Activated naive CD4-positive, alpha-beta T cell treated with anti-CD3 and anti-CD28 coated beads, Interleukin-2, amount 10 ng/mL, durations not matched to agents 7 days and 5 days (primary cell): Measurements from ENCODE around the gene CISD2.
"Not testable (repeated sequence)": the region's sequence is repeated elsewhere in the genome, so short reads cannot be mapped to it uniquely, and the experiment has no call there.

Source experiments
- CTCF ChIA-PET: fragments of 350-600 bp; sonication (Branson Sonifier 250); formaldehyde crosslinking; loops from one replicate; lab custom pipeline; 2021; ENCODE audit warnings: antibody characterized with exemption; lab: Charles Lee
- DNase-seq: peaks from one replicate; pipeline ENCODE4 v3.0.0-alpha.2; 2020
- H3K27ac Mint-ChIP-seq: one replicate; pipeline ENCODE4 v1.8.0; 2021; ENCODE audit warnings: mild to moderate bottlenecking, moderate library complexity, mixed read lengths
- H3K27me3 Mint-ChIP-seq: one replicate; pipeline ENCODE4 v1.8.0; 2021; ENCODE audit warnings: mild to moderate bottlenecking, mixed read lengths
- H3K36me3 Mint-ChIP-seq: one replicate; pipeline ENCODE4 v1.8.0; 2021; ENCODE audit warnings: mixed read lengths
- H3K4me1 Mint-ChIP-seq: one replicate; pipeline ENCODE4 v1.8.0; 2021; ENCODE audit warnings: mixed read lengths
- H3K4me3 Mint-ChIP-seq: one replicate; pipeline ENCODE4 v1.8.0; 2021; ENCODE audit warnings: mild to moderate bottlenecking, moderate library complexity, mixed read lengths
- H3K9me3 Mint-ChIP-seq: one replicate; pipeline ENCODE4 v1.8.0; 2021; ENCODE audit warnings: mixed read lengths

CISD2 gene

DNA sequence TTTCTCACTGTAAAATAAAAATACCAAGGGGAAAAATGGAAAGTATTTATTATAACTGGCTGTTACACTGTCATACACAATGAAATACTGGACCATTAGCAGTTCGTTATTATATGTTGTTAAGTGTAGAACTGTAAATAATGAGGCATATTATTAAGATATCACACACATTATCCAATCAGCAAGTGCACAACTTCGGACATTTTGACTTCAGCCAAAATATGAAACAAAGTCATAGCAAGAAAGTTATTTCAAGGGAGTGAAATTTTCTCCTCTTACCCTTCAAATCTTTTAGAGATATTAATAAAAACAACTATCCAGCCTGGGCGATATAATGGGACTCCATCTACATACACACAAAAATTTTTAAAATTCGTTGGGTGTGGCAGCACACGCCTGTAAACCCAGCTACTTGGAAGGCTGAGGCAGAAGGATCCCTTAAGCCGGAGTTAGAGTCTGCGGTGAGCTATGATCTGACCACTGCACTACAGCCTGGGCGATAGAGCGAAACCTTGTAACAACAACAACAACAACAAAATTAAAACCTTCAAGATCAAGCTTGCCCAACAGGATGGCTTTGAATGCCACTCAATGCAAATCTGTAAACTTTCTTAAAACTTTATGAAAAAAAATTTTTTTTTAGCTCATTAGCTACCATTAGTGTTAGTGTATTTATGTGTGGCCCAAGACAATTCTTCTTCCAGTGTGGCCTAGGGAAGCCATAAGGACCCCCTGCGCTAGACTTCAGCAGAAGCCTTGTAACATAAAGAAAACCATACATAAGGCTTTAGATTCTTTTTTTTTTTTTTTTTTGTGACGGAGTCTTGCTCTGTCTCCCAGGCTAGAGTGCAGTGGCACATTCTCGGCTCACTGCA, 1.3 kb upstream of the CISD2 start:
- Mint-ChIP-seq H3K4me3 (peak overlapping the region; percentile 94), H3K36me3 (peaks cover 35% of the 10 kb centered on the region), H3K27ac (peak overlapping the region; percentile 98), H3K9me3 (peaks cover 4% of the 10 kb centered on the region), H3K27me3 (no peaks in the 10 kb centered on the region), H3K4me1 (peaks cover 67% of the 10 kb centered on the region)
- no peak for DNase-seq
- CTCF ChIA-PET, result interaction anchor here (2.7 kb wide), 1 partner anchor 40 kb away, joined by 26 read pairs; the partner anchor contains the start of gene UBE2D3

DNA sequence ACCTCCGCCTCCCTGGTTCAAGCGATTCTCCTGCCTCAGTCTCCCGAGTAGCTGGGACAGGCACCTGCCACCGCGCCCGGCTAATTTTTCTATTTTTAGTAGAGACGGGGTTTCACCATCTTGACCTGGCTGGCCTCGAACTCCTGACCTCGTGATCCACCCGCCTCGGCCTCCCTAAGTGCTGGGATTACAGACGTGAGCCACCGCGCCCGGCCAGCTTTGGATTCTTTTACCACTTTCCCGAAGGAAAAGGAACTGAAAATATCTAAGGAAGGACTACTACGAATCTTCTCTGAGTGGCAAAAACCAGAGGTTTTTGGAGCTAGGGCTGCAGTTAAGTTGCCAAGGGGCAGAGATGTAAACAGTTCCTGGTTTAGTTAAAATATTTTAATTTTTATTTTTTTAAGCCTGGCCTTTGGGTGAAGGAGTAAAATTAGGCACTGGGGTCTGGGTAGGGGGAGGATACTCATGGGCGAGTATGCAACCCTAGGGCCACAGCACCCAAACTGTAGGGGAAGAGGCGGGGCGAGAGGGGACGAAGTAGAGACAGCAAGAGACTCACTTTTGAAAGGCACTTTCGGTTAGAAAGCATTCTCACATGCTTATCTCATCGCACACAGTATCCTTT, 525 bp upstream of the CISD2 start:
- no peaks in the 10 kb centered on the region for H3K27me3 Mint-ChIP-seq
- peaks cover 37% of the 10 kb centered on the region for H3K36me3 Mint-ChIP-seq
- CTCF ChIA-PET, result interaction anchor here (2.7 kb wide), 1 partner anchor 41 kb away, joined by 26 read pairs; the partner anchor contains the start of gene UBE2D3
- H3K4me1 Mint-ChIP-seq, result peaks cover 71% of the 10 kb centered on the region
- H3K4me3 Mint-ChIP-seq, result peak overlapping the region; percentile 94
- H3K9me3 Mint-ChIP-seq, result peaks cover 4% of the 10 kb centered on the region
- peak overlapping the region; percentile 98 for H3K27ac Mint-ChIP-seq
- DNase-seq, result peak; percentile 31

DNA sequence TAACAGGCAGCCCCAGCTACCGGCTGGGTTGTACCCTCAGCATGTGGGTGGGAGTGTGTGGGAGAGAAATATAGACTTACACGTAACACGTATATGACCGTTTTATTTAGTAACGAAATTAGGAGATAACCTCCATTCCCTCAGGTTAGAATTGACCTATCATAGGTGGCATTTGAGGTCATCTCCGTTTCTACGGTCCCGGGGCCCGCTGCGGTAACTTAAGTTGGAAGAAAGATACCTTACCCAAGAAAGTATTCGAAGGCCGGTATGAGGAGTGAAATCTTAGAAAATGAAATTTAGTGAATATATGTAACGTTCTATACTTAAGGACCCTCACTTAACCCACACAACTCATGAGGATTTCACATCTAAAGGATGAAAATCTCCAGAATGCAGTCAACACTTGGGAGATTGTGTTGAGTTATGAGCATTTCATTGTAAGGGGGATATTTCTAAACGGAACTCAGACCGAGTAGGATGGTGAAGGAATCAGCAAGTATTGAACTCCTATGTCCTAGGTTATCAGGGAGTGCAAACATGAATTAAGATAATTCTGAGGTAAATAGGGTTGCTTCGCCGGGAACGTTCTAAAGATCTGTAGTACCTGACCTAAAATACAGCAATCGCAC, 891 bp downstream of the CISD2 start:
- CTCF ChIA-PET, result interaction anchor here (0.6 to 2.7 kb wide), 3 partner anchors 42 to 57 kb away, joined by 3 to 26 read pairs (median 4); partner anchors contain the start of gene UBE2D3
- no peak for DNase-seq
- Mint-ChIP-seq H3K36me3 (peaks cover 45% of the 10 kb centered on the region), H3K4me1 (peaks cover 69% of the 10 kb centered on the region), H3K9me3 (peaks cover 7% of the 10 kb centered on the region), H3K4me3 (peak overlapping the region; percentile 94), H3K27me3 (no peaks in the 10 kb centered on the region), H3K27ac (peak overlapping the region; percentile 98)

DNA sequence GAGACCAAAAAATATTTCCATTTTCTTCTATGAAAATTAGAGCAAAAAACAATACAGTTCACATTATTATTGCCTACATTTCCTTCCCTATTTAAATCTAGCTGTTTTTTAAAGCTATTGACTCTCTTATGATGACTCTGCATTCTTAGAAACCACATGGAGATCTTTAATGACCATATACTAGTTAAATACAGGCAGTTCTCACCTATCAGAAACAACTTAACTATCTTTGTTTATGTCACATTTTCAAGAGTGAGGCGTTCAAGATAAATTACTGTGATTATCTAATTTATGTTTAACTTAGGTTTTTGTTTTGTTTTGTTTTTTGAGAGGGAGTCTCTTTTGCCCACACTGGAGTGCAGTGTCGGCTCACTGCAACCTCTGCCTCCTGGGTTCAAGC, 3.0 kb downstream of the CISD2 start:
- Mint-ChIP-seq H3K27me3 (no peaks in the 10 kb centered on the region), H3K4me3 (no peak overlapping the region), H3K4me1 (peaks cover 52% of the 10 kb centered on the region), H3K36me3 (peaks cover 55% of the 10 kb centered on the region), H3K27ac (peak overlapping the region; percentile 13), H3K9me3 (peaks cover 11% of the 10 kb centered on the region)
- no peak for DNase-seq
- CTCF ChIA-PET, result no interaction called here

DNA sequence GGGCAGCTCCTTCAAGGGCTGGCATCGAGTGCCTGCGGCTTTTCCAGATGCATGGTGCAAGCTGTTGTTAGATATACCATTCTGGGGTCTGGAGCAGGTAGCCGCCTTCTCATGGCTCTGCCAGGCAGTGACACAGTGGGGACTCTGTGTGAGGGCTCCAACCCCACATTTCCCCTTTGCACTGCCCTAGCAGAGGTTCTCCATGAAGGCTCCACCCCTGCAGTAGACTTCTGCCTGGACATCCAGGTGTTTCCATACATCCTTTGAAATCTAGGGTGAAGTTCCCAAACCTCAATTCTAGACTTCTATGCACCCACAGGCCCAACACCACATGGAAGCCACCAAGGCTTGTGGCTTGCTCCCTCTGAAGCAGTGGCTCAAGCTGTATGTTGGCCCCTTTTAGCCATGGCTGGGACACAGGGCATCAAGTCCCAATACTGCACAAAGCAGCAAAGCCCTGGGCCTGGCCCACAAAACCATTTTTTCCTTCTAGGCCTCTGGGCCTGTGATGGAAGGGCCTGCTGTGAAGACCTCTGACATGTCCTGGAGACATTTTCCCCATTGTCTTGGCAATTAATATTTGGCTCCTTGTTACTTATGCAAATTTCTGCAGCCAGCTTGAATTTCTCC, 8.8 kb downstream of the CISD2 start:
- DNase-seq, H3K27ac Mint-ChIP-seq, CTCF ChIA-PET, H3K4me3 Mint-ChIP-seq, H3K27me3 Mint-ChIP-seq: not testable (repeated sequence)
- H3K9me3 Mint-ChIP-seq, result peaks cover 25% of the 10 kb centered on the region
- H3K4me1 Mint-ChIP-seq, result peaks cover 23% of the 10 kb centered on the region
- H3K36me3 Mint-ChIP-seq, result peaks cover 69% of the 10 kb centered on the region

DNA sequence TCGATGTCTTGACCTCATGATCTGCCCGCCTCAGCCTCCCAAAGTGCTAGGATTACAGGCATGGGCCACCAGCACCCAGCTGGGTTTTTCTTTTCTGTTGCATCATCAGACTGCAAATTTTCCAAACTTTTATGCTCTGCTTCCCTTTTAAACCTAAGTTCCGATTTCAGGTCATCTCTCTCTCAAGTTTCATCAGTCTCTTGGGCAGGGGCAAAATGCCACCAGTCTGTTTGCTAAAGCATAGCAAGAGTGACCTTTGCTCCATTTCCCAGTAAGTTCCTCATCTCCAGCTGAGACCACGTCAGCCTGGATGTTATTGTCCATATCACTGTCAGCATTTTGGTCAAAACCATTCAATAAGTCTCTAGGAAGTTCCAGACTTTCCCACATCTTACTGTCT, 9.6 kb downstream of the CISD2 start:
- H3K27me3 Mint-ChIP-seq, CTCF ChIA-PET, DNase-seq, H3K4me3 Mint-ChIP-seq, H3K27ac Mint-ChIP-seq: not testable (repeated sequence)
- H3K36me3 Mint-ChIP-seq, result peaks cover 65% of the 10 kb centered on the region
- H3K4me1 Mint-ChIP-seq, result peaks cover 17% of the 10 kb centered on the region
- H3K9me3 Mint-ChIP-seq, result peaks cover 23% of the 10 kb centered on the region

DNA sequence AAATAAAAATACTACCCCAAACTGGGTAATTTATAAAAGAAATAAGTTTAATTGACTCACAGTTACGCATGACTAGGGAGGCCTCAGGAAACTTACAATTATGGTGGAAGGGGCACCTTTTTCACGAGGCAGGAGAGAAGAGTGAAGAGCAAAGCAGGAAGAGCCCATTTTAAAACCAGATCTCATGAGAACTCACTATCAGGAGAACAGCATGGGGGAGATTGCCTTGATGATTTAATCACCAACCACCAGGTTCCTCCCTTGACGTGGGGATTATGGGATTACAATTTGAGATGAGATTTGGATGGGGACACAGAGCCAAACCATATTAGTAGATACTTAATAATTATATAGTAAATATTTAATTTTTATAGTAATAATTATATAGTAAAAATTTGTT, 10.1 kb downstream of the CISD2 start:
- Mint-ChIP-seq H3K27me3 (no peaks in the 10 kb centered on the region), H3K27ac (no peak overlapping the region), H3K9me3 (peaks cover 23% of the 10 kb centered on the region), H3K36me3 (peaks cover 63% of the 10 kb centered on the region), H3K4me3 (no peak overlapping the region), H3K4me1 (peaks cover 14% of the 10 kb centered on the region)
- DNase-seq, result no peak
- CTCF ChIA-PET, result no interaction called here

DNA sequence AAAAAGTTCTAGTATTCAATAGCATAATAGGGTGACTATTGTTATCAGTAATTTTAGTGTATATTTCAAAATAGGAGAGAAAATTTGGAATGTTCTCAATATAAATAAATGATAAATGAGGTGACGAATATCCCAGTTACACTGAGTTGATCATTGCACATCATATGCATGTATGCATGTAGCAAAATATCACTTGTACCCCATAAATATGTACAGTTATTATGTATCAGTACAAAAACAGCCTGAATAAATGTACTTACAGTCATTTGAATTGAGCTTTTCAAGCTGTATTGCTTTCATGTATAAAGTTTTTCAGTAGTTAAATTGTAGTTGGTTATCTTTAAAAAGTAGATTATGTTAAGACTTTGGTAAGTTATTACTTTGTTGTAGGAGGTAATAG, 12.6 kb downstream of the CISD2 start:
- peaks cover 50% of the 10 kb centered on the region for H3K36me3 Mint-ChIP-seq
- no peak for DNase-seq
- no peaks in the 10 kb centered on the region for H3K27me3 Mint-ChIP-seq
- H3K4me3 Mint-ChIP-seq, result no peak overlapping the region
- CTCF ChIA-PET, result interaction anchor here (0.6 to 1.0 kb wide), 2 partner anchors 43 to 450 kb away, joined by 3 read pairs; no protein-coding TSS in a partner anchor
- H3K4me1 Mint-ChIP-seq, result peaks cover 8% of the 10 kb centered on the region
- H3K27ac Mint-ChIP-seq, result no peak overlapping the region
- H3K9me3 Mint-ChIP-seq, result peaks cover 17% of the 10 kb centered on the region

DNA sequence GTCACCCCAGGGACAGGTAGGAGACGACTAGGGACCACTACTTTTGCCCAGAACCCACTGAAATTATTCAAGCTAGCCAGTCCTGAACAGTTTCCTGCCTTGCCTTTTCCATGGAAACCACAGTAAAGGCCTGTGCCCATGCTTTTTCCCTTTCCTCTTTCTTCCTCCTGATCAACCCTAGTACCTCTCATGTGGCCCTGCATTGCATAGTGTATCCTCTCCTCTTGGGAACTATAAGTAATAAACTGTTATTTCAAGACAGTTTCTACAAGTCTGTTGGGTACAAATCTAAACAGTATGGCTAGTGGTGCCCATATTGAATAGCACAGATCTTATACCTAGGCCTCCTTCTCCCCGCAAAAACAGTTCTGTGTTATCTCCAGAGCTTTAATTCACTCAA, 14.5 kb downstream of the CISD2 start:
- H3K36me3 Mint-ChIP-seq, result peaks cover 37% of the 10 kb centered on the region
- H3K27ac Mint-ChIP-seq, result no peak overlapping the region
- no peak for DNase-seq
- H3K27me3 Mint-ChIP-seq, result no peaks in the 10 kb centered on the region
- H3K9me3 Mint-ChIP-seq, result peaks cover 6% of the 10 kb centered on the region
- CTCF ChIA-PET, result no interaction called here
- no peak overlapping the region for H3K4me3 Mint-ChIP-seq
- peaks cover 8% of the 10 kb centered on the region for H3K4me1 Mint-ChIP-seq

DNA sequence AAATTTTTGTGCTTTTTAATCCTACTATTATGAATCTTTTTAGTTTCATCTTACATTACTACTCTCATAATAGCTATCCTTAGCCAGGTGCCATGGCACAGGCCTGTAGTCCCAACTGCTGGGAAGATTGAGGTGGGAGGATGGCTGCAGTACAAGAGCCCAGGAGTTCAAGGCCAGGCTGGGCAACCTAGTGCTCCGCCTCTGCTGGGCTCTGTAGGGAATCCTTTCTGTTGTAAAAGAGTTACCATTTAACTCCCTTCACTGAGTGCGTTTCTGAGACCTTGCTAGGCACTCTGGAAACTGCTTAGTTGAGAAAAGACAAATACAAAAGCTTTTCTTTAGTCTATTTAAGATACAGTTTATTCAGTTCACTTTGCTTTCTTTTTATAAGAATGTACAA, 19.8 kb downstream of the CISD2 start:
- H3K27ac Mint-ChIP-seq, H3K27me3 Mint-ChIP-seq, CTCF ChIA-PET, H3K4me1 Mint-ChIP-seq, H3K4me3 Mint-ChIP-seq, H3K9me3 Mint-ChIP-seq, DNase-seq: not testable (repeated sequence)
- H3K36me3 Mint-ChIP-seq, result peaks cover 30% of the 10 kb centered on the region

DNA sequence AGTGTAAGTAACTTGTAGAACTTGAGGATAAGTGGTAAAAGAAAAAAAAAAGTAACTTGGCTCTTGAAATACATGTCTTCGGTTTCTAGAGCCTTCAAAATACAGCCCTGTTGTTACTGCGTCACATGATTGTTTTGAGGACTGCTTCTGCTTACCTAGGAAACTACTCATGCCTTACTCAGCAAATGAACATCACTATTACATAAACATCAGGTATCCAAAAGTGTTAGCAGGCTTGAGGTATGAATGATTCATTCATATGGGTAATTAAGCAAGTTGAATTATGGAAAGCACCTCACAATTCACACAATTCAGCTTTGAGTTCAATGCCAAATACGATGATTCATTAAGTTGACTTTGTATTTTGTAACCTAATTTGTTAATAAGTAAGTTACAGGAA, 21.1 kb downstream of the CISD2 start:
- H3K27ac Mint-ChIP-seq, H3K9me3 Mint-ChIP-seq, H3K4me3 Mint-ChIP-seq, H3K4me1 Mint-ChIP-seq, DNase-seq, CTCF ChIA-PET, H3K27me3 Mint-ChIP-seq: not testable (repeated sequence)
- H3K36me3 Mint-ChIP-seq, result peaks cover 25% of the 10 kb centered on the region

DNA sequence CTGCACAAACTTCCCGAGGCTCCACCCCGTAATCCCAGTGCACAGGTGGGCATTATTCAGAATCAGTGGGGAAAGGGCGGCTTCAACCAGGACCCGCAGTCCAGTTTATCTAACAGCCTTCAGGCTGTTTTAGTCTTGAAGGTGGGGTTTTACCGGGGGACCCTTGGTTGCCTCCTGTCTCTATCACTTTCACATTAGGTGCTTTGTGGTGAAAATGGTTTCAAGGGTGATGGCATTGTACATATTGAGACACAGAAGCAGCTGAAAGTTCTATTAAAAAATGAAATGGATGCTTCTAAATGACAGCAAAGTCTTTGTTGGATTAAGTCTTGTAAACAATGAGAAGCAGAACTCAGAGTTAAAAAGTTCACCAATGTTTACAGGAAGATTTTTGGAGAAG, 27.8 kb downstream of the CISD2 start:
- CTCF ChIA-PET, H3K27me3 Mint-ChIP-seq, H3K9me3 Mint-ChIP-seq, H3K36me3 Mint-ChIP-seq, H3K4me1 Mint-ChIP-seq, H3K4me3 Mint-ChIP-seq, H3K27ac Mint-ChIP-seq, DNase-seq: not testable (repeated sequence)

DNA sequence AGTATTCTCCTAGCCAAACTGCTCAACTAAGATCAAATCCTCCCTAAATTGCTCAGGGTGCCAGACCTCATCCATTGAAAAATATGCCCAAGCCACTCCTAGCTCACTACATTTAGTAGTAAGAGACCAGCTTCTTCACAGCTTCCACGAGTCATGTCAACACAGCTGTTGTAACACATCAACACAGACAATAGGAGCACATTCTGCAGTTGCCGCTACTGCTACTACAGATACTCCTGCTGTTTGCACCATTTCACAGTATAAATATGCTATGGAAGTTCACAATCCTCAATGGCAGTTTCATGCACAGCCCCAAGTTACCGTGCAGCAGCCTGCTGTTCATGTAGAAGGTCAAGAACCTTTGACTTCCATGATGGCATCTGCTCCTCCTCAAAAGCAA, 28.8 kb downstream of the CISD2 start:
- H3K9me3 Mint-ChIP-seq, H3K27me3 Mint-ChIP-seq, DNase-seq, H3K36me3 Mint-ChIP-seq, H3K4me3 Mint-ChIP-seq, CTCF ChIA-PET, H3K4me1 Mint-ChIP-seq, H3K27ac Mint-ChIP-seq: not testable (repeated sequence)

DNA sequence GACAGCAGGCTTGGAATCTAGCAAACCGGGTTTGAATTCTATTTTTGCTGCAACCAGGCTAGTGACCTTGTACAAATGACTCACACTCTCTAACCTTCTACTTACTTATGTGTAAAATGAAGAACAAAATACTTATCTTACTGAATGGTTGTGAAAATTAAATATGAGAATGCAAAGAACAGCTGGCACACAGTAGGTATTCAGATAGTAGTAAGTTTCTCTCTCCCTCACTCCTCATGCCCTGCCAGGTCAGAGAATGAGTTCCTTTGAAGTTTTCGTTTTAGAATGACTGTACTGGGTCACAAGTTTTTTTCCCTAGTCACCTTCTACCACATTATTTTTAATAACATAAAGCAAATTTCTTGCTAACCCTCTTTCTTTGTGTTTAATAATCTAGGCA, 33.0 kb downstream of the CISD2 start:
- CTCF ChIA-PET, result no interaction called here
- Mint-ChIP-seq H3K36me3 (no peaks in the 10 kb centered on the region), H3K27me3 (no peaks in the 10 kb centered on the region), H3K4me3 (no peak overlapping the region), H3K27ac (no peak overlapping the region), H3K9me3 (no peaks in the 10 kb centered on the region), H3K4me1 (no peaks in the 10 kb centered on the region)
- no peak for DNase-seq
